Left forelimb (tissue), 1 donor: ENCODE data around the gene NOL8.
A peak's percentile ranks its signal among the peaks of the same experiment; 100 is the strongest.

ENCODE experiments used
- DNase-seq: peaks from one replicate; pipeline ENCODE4 v3.0.0-alpha.2; 2018; ENCODE audit warnings: low spot score

The NOL8 gene

GRCh38 chr9:92325269-92325990 lies at the start of gene NOL8, which contains the start of gene CENPP:
TSS of gene NOL8 (minus strand) at chr9:92325350. CDS start at chr9:92324161, 1,189 bp downstream.
TSS of gene CENPP (plus strand) at chr9:92325953.
- peak; percentile 92 for DNase-seq

GRCh38 chr9:92373167-92373566 lies 48.0 kb upstream of the NOL8 start:
- no peak for DNase-seq

GRCh38 chr9:92369075-92369474 lies 43.9 kb upstream of the NOL8 start:
- no peak for DNase-seq

- DNase-seq: no peak
Observed at GRCh38 chr9:92360083-92360482, 34.9 kb upstream of the NOL8 start.

- no peak for DNase-seq
Observed at GRCh38 chr9:92359394-92359995, 34.3 kb upstream of the NOL8 start.

- DNase-seq: no peak
Observed at GRCh38 chr9:92353051-92353450, 27.9 kb upstream of the NOL8 start.

GRCh38 chr9:92350740-92351133 lies 25.6 kb upstream of the NOL8 start:
- no peak for DNase-seq

- no peak for DNase-seq
Observed at GRCh38 chr9:92349771-92350739, 24.9 kb upstream of the NOL8 start.

GRCh38 chr9:92345582-92345981 lies 20.4 kb upstream of the NOL8 start:
- DNase-seq: no peak

GRCh38 chr9:92342825-92343488 lies 17.8 kb upstream of the NOL8 start:
- DNase-seq: no peak

- DNase-seq: no peak
Observed at GRCh38 chr9:92341578-92341977, 16.4 kb upstream of the NOL8 start.

GRCh38 chr9:92333282-92333634 lies 8.1 kb upstream of the NOL8 start:
- DNase-seq: no peak

- no peak for DNase-seq
Observed at GRCh38 chr9:92332577-92333281, 7.6 kb upstream of the NOL8 start.

- no peak for DNase-seq
Observed at GRCh38 chr9:92328225-92328624, 3.1 kb upstream of the NOL8 start.

- no peak for DNase-seq
Observed at GRCh38 chr9:92327283-92327850, 2.2 kb upstream of the NOL8 start.

GRCh38 chr9:92325991-92326500 lies 896 bp upstream of the NOL8 start:
- DNase-seq: no peak

GRCh38 chr9:92324889-92325268 lies 271 bp downstream of the NOL8 start:
- DNase-seq: no peak

- no peak for DNase-seq
Observed at GRCh38 chr9:92324431-92324830, 719 bp downstream of the NOL8 start.

- no peak for DNase-seq
Observed at GRCh38 chr9:92315456-92315855, 9.7 kb downstream of the NOL8 start.

GRCh38 chr9:92313624-92314012 lies 11.5 kb downstream of the NOL8 start:
- no peak for DNase-seq
